ENCODE data around the gene FITM1.
"Not testable (repeated sequence)": the region's sequence is repeated elsewhere in the genome, so short reads cannot be mapped to it uniquely, and the experiment has no call there.

FITM1 gene

GRCh38 chr14:24102357-24103048 lies 28.0 kb upstream of the FITM1 start:
- no peak for TF ChIP-seq CTCF (conservative IDR thresholded peaks at IDR 0.05; ENCODE audit: control insufficient read depth, insufficient read depth, low read depth, low read length)
- DNase-seq (ENCODE audit: low read depth) = no peak
- no peak overlapping the region for H3K4me3 ChIP-seq (ENCODE audit: control insufficient read depth, low read depth, low read length)

GRCh38 chr14:24103451-24103850 lies 27.0 kb upstream of the FITM1 start:
- TF ChIP-seq CTCF (conservative IDR thresholded peaks at IDR 0.05; ENCODE audit: control insufficient read depth, insufficient read depth, low read depth, low read length) = no peak
- no peak overlapping the region for H3K4me3 ChIP-seq (ENCODE audit: control insufficient read depth, low read depth, low read length)
- DNase-seq (ENCODE audit: low read depth) = no peak

- H3K4me3 ChIP-seq (ENCODE audit: control insufficient read depth, low read depth, low read length); DNase-seq (ENCODE audit: low read depth): not testable (repeated sequence)
These were observed 24.7 kb upstream of the FITM1 start for GRCh38 chr14:24105609-24106239.

GRCh38 chr14:24106672-24107271 lies 23.7 kb upstream of the FITM1 start:
- H3K4me3 ChIP-seq (ENCODE audit: control insufficient read depth, low read depth, low read length) = no peak overlapping the region
- no peak for TF ChIP-seq CTCF (conservative IDR thresholded peaks at IDR 0.05; ENCODE audit: control insufficient read depth, insufficient read depth, low read depth, low read length)
- no peak for DNase-seq (ENCODE audit: low read depth)

GRCh38 chr14:24108336-24108874 lies 22.1 kb upstream of the FITM1 start:
- no peak for DNase-seq (ENCODE audit: low read depth)
- H3K4me3 ChIP-seq (ENCODE audit: control insufficient read depth, low read depth, low read length) = no peak overlapping the region
- no peak for TF ChIP-seq CTCF (conservative IDR thresholded peaks at IDR 0.05; ENCODE audit: control insufficient read depth, insufficient read depth, low read depth, low read length)

GRCh38 chr14:24110060-24110459 lies 20.4 kb upstream of the FITM1 start:
- no peak for TF ChIP-seq CTCF (conservative IDR thresholded peaks at IDR 0.05; ENCODE audit: control insufficient read depth, insufficient read depth, low read depth, low read length)

GRCh38 chr14:24110523-24110922 lies 19.9 kb upstream of the FITM1 start:
- DNase-seq (ENCODE audit: low read depth) = no peak
- no peak for TF ChIP-seq CTCF (conservative IDR thresholded peaks at IDR 0.05; ENCODE audit: control insufficient read depth, insufficient read depth, low read depth, low read length)
- no peak overlapping the region for H3K4me3 ChIP-seq (ENCODE audit: control insufficient read depth, low read depth, low read length)

More at GRCh38 chr14:24110060-24110459, 20.4 kb upstream of the FITM1 start:
- no peak for DNase-seq (ENCODE audit: low read depth)
- H3K4me3 ChIP-seq (ENCODE audit: control insufficient read depth, low read depth, low read length) = no peak overlapping the region
